ENCODE measurements around the gene NEB. TPM values are rescaled to one million over a fixed set of nuclear protein-coding genes. Genes with fewer than 3 reads are reported as not detected.

NEB gene
- polyA plus RNA-seq, 1 experiment, result 0.14 TPM

- Histone ChIP-seq H3K27ac (ENCODE audit: low read depth, low read length) (no peak overlapping the region), H3K27me3 (ENCODE audit: control insufficient read depth, insufficient read depth, low read length) (no peaks in the 10 kb centered on the region), H3K9me3 (ENCODE audit: control insufficient read depth, insufficient read depth, low read length) (no peaks in the 10 kb centered on the region), H3K4me3 (ENCODE audit: low read depth, low read length) (no peak overlapping the region)
- TF ChIP-seq CTCF (IDR thresholded peaks at IDR 0.05; ENCODE audit: low read depth, low read length), result no peak
- ChIA-PET CTCF (no interaction called here), POLR2A (no interaction called here)
- no peak for DNase-seq (ENCODE audit: low read depth, low spot score)
Measured at GRCh38 chr2:151669585-151670081, 64.6 kb downstream of the NEB start.

- DNase-seq (ENCODE audit: low read depth, low spot score), result no peak
- ChIA-PET CTCF (no interaction called here), POLR2A (no interaction called here)
- Histone ChIP-seq H3K9me3 (ENCODE audit: control insufficient read depth, insufficient read depth, low read length) (no peaks in the 10 kb centered on the region), H3K27me3 (ENCODE audit: control insufficient read depth, insufficient read depth, low read length) (no peaks in the 10 kb centered on the region), H3K27ac (ENCODE audit: low read depth, low read length) (no peak overlapping the region), H3K4me3 (ENCODE audit: low read depth, low read length) (no peak overlapping the region)
- no peak for TF ChIP-seq CTCF (IDR thresholded peaks at IDR 0.05; ENCODE audit: low read depth, low read length)
Measured at GRCh38 chr2:151668737-151669136, 65.5 kb downstream of the NEB start.

GRCh38 chr2:151665959-151666358, 68.3 kb downstream of the NEB start:
- CTCF ChIA-PET, result no interaction called here
- TF ChIP-seq CTCF (IDR thresholded peaks at IDR 0.05; ENCODE audit: low read depth, low read length), result no peak

GRCh38 chr2:151664520-151664919, 69.8 kb downstream of the NEB start:
- DNase-seq (ENCODE audit: low read depth, low spot score), result no peak
- no peak overlapping the region for H3K4me3 ChIP-seq (ENCODE audit: low read depth, low read length)
- H3K27ac ChIP-seq (ENCODE audit: low read depth, low read length), result no peak overlapping the region
- POLR2A ChIA-PET, result no interaction called here
- no peaks in the 10 kb centered on the region for H3K27me3 ChIP-seq (ENCODE audit: control insufficient read depth, insufficient read depth, low read length)
- no peak for TF ChIP-seq CTCF (IDR thresholded peaks at IDR 0.05; ENCODE audit: low read depth, low read length)
- no peaks in the 10 kb centered on the region for H3K9me3 ChIP-seq (ENCODE audit: control insufficient read depth, insufficient read depth, low read length)
- CTCF ChIA-PET, result no interaction called here

More at GRCh38 chr2:151665959-151666358, 68.3 kb downstream of the NEB start:
- no peak overlapping the region for H3K4me3 ChIP-seq (ENCODE audit: low read depth, low read length)
- H3K9me3 ChIP-seq (ENCODE audit: control insufficient read depth, insufficient read depth, low read length), result no peaks in the 10 kb centered on the region
- DNase-seq (ENCODE audit: low read depth, low spot score), result no peak
- H3K27me3 ChIP-seq (ENCODE audit: control insufficient read depth, insufficient read depth, low read length), result no peaks in the 10 kb centered on the region
- no peak overlapping the region for H3K27ac ChIP-seq (ENCODE audit: low read depth, low read length)
- POLR2A ChIA-PET, result no interaction called here

- Histone ChIP-seq H3K4me3 (ENCODE audit: low read depth, low read length) (no peak overlapping the region), H3K9me3 (ENCODE audit: control insufficient read depth, insufficient read depth, low read length) (no peaks in the 10 kb centered on the region), H3K27ac (ENCODE audit: low read depth, low read length) (no peak overlapping the region), H3K27me3 (ENCODE audit: control insufficient read depth, insufficient read depth, low read length) (no peaks in the 10 kb centered on the region)
- ChIA-PET POLR2A (no interaction called here), CTCF (no interaction called here)
- no peak for TF ChIP-seq CTCF (IDR thresholded peaks at IDR 0.05; ENCODE audit: low read depth, low read length)
- no peak for DNase-seq (ENCODE audit: low read depth, low spot score)
Measured at GRCh38 chr2:151661625-151662024, 72.7 kb downstream of the NEB start.

Data from AG04450 (cell line).